HPDE6-E6E7 (cell line): ENCODE results near the gene CNN1.
"Not testable (repeated sequence)": the region's sequence is repeated elsewhere in the genome, so short reads cannot be mapped to it uniquely, and the experiment has no call there.

Experiments
- DNase-seq: peaks from one replicate; pipeline ENCODE4 v3.0.0; 2011; ENCODE audit warnings: missing footprints; ENCODE audit errors: extremely low spot score

CNN1 gene

GRCh38 chr19:11564082-11564807 is 25.6 kb downstream of the CNN1 start:
- DNase-seq: not testable (repeated sequence)

GRCh38 chr19:11565649-11565980 is 27.0 kb downstream of the CNN1 start:
- not testable (repeated sequence) for DNase-seq

GRCh38 chr19:11566164-11566563 is 27.5 kb downstream of the CNN1 start:
- no peak for DNase-seq

- DNase-seq: no peak
Observed at GRCh38 chr19:11570039-11570462, 31.4 kb downstream of the CNN1 start.

GRCh38 chr19:11573354-11573753 is 34.7 kb downstream of the CNN1 start:
- not testable (repeated sequence) for DNase-seq

GRCh38 chr19:11573763-11574162 is 35.1 kb downstream of the CNN1 start:
- not testable (repeated sequence) for DNase-seq

- DNase-seq: no peak
Observed at GRCh38 chr19:11574689-11575088, 36.0 kb downstream of the CNN1 start.

- no peak for DNase-seq
Observed at GRCh38 chr19:11576227-11576626, 37.6 kb downstream of the CNN1 start.

- no peak for DNase-seq
Observed at GRCh38 chr19:11577451-11578257, 39.0 kb downstream of the CNN1 start, which contains the start of gene ACP5. ACP5 (minus strand) TSS chr19:11577645; CDS start chr19:11577317, 328 bp downstream.

- no peak for DNase-seq
Observed at GRCh38 chr19:11578258-11579142, 39.8 kb downstream of the CNN1 start.

GRCh38 chr19:11580116-11580515 is 41.5 kb downstream of the CNN1 start:
- no peak for DNase-seq

- no peak for DNase-seq
Observed at GRCh38 chr19:11581740-11582139, 43.1 kb downstream of the CNN1 start.

GRCh38 chr19:11586331-11586730 is 47.7 kb downstream of the CNN1 start:
- DNase-seq: no peak

GRCh38 chr19:11587302-11587974 is 48.8 kb downstream of the CNN1 start:
- peak; percentile 67 for DNase-seq

- DNase-seq: no peak
Observed at GRCh38 chr19:11587975-11588631, 49.5 kb downstream of the CNN1 start.

- no peak for DNase-seq
Observed at GRCh38 chr19:11594084-11594483, 55.4 kb downstream of the CNN1 start.

- no peak for DNase-seq
Observed at GRCh38 chr19:11596156-11596555, 57.5 kb downstream of the CNN1 start.

GRCh38 chr19:11597202-11598102 is 58.8 kb downstream of the CNN1 start, which contains the start of gene ZNF627:
ZNF627 (plus strand) TSS chr19:11597483; CDS start chr19:11597628, 145 bp downstream.
- DNase-seq: peak; percentile 99

GRCh38 chr19:11598103-11598483 is 59.4 kb downstream of the CNN1 start:
- DNase-seq: no peak

- no peak for DNase-seq
Observed at GRCh38 chr19:11598746-11599145, 60.1 kb downstream of the CNN1 start.
